Activated CD4-positive, alpha-beta memory T cell treated with anti-CD3 and anti-CD28 coated beads for 36 hours (primary cell): ENCODE results near the gene NPSR1. TPM values are rescaled to one million over a fixed set of nuclear protein-coding genes. Genes with fewer than 3 reads are reported as not detected.

Experiments used
- CTCF ChIA-PET: fragments of 350-600 bp; sonication (Branson Sonifier 250); formaldehyde crosslinking; loops from one replicate; lab custom pipeline; 2021; ENCODE audit warnings: antibody characterized with exemption, inconsistent platforms; lab: Charles Lee
- POLR2A ChIA-PET: fragments of 350-600 bp; sonication (Branson Sonifier 250); formaldehyde crosslinking; loops from one replicate; lab custom pipeline; 2021; ENCODE audit warnings: antibody characterized with exemption; lab: Charles Lee
- DNase-seq: peaks from one replicate; pipeline ENCODE4 v3.0.0-alpha.2; 2020
- H3K27ac Mint-ChIP-seq: one replicate; pipeline ENCODE4 v1.8.0; 2021; ENCODE audit warnings: mixed read lengths
- H3K27me3 Mint-ChIP-seq: one replicate; pipeline ENCODE4 v1.8.0; 2021; ENCODE audit warnings: mixed read lengths
- H3K36me3 Mint-ChIP-seq: one replicate; pipeline ENCODE4 v1.8.0; 2021; ENCODE audit warnings: mixed read lengths
- H3K4me1 Mint-ChIP-seq: one replicate; pipeline ENCODE4 v1.8.0; 2021; ENCODE audit warnings: low read depth, mixed read lengths
- H3K4me3 Mint-ChIP-seq: one replicate; pipeline ENCODE4 v1.8.0; 2021; ENCODE audit warnings: mild to moderate bottlenecking, mixed read lengths
- H3K9me3 Mint-ChIP-seq: one replicate; pipeline ENCODE4 v1.8.0; 2021; ENCODE audit warnings: mixed read lengths
- intact Hi-C: fragments of 100-400 bp; cut with micrococcal nuclease; formaldehyde crosslinking; loops from one replicate; pipeline ENCODE4 v1.15.1; 2023
- total RNA-seq, 2 experiments: library from RNA; stranded (reverse); gene quantifications; one replicate each; pipeline ENCODE4 v1.2.3, GENCODE V29; 2021

NPSR1 gene
- total RNA-seq, 2 experiments from 2014 or later = not detected

GRCh38 chr7:34825221-34825620 is 167.2 kb downstream of the NPSR1 start:
- Mint-ChIP-seq H3K4me1 (no peaks in the 10 kb centered on the region), H3K27me3 (no peaks in the 10 kb centered on the region), H3K27ac (no peak overlapping the region), H3K36me3 (no peaks in the 10 kb centered on the region), H3K4me3 (no peak overlapping the region), H3K9me3 (no peaks in the 10 kb centered on the region)
- ChIA-PET POLR2A (no interaction called here), CTCF (interaction anchor here (3.0 kb wide), 1 partner anchor 504 kb away, joined by 9 read pairs; no protein-coding TSS in a partner anchor)
- no peak for DNase-seq
- intact Hi-C loops = loop anchor here (2.0 kb wide), 1 partner anchor 104 kb away; no protein-coding TSS in a partner anchor

GRCh38 chr7:34830390-34830789 is 172.4 kb downstream of the NPSR1 start:
- ChIA-PET POLR2A (no interaction called here), CTCF (no interaction called here)
- no peak for DNase-seq
- H3K27me3 Mint-ChIP-seq = peaks cover 4% of the 10 kb centered on the region
- intact Hi-C loops = no loop called here
- H3K4me1 Mint-ChIP-seq = no peaks in the 10 kb centered on the region
- no peak overlapping the region for H3K27ac Mint-ChIP-seq
- H3K4me3 Mint-ChIP-seq = no peak overlapping the region
- no peaks in the 10 kb centered on the region for H3K9me3 Mint-ChIP-seq
- H3K36me3 Mint-ChIP-seq = no peaks in the 10 kb centered on the region

- Mint-ChIP-seq H3K27me3 (peaks cover 4% of the 10 kb centered on the region), H3K36me3 (no peaks in the 10 kb centered on the region), H3K27ac (no peak overlapping the region), H3K4me3 (no peak overlapping the region), H3K9me3 (no peaks in the 10 kb centered on the region), H3K4me1 (no peaks in the 10 kb centered on the region)
- CTCF ChIA-PET = no interaction called here
- DNase-seq = no peak
- POLR2A ChIA-PET = no interaction called here
- intact Hi-C loops = no loop called here
Observed at GRCh38 chr7:34831436-34831835, 173.4 kb downstream of the NPSR1 start.

- no peaks in the 10 kb centered on the region for H3K36me3 Mint-ChIP-seq
- intact Hi-C loops = no loop called here
- H3K4me1 Mint-ChIP-seq = no peaks in the 10 kb centered on the region
- no peak overlapping the region for H3K27ac Mint-ChIP-seq
- H3K27me3 Mint-ChIP-seq = peaks cover 4% of the 10 kb centered on the region
- no peaks in the 10 kb centered on the region for H3K9me3 Mint-ChIP-seq
- no peak for DNase-seq
- POLR2A ChIA-PET = no interaction called here
- no peak overlapping the region for H3K4me3 Mint-ChIP-seq
- CTCF ChIA-PET = no interaction called here
Observed at GRCh38 chr7:34832020-34832419, 174.0 kb downstream of the NPSR1 start.

- POLR2A ChIA-PET = no interaction called here
- Mint-ChIP-seq H3K27me3 (peaks cover 7% of the 10 kb centered on the region), H3K4me1 (peaks cover 2% of the 10 kb centered on the region), H3K4me3 (no peak overlapping the region), H3K27ac (no peak overlapping the region), H3K9me3 (no peaks in the 10 kb centered on the region), H3K36me3 (no peaks in the 10 kb centered on the region)
- CTCF ChIA-PET = interaction anchor here (1.3 kb wide), 1 partner anchor 12 kb away, joined by 4 read pairs; no protein-coding TSS in a partner anchor
- no peak for DNase-seq
- intact Hi-C loops = no loop called here
Observed at GRCh38 chr7:34835901-34836600, 178.0 kb downstream of the NPSR1 start.

GRCh38 chr7:34837316-34837715 is 179.3 kb downstream of the NPSR1 start:
- Mint-ChIP-seq H3K9me3 (no peaks in the 10 kb centered on the region), H3K4me3 (no peak overlapping the region), H3K36me3 (no peaks in the 10 kb centered on the region), H3K4me1 (peaks cover 2% of the 10 kb centered on the region), H3K27ac (no peak overlapping the region), H3K27me3 (peaks cover 7% of the 10 kb centered on the region)
- ChIA-PET CTCF (no interaction called here), POLR2A (no interaction called here)
- no peak for DNase-seq
- intact Hi-C loops = no loop called here

GRCh38 chr7:34837801-34838201 is 179.8 kb downstream of the NPSR1 start:
- peaks cover 2% of the 10 kb centered on the region for H3K4me1 Mint-ChIP-seq
- CTCF ChIA-PET = no interaction called here
- intact Hi-C loops = no loop called here
- no peak overlapping the region for H3K27ac Mint-ChIP-seq
- H3K27me3 Mint-ChIP-seq = peaks cover 7% of the 10 kb centered on the region
- H3K4me3 Mint-ChIP-seq = no peak overlapping the region
- no peak for DNase-seq
- no peaks in the 10 kb centered on the region for H3K36me3 Mint-ChIP-seq
- H3K9me3 Mint-ChIP-seq = peaks cover 1% of the 10 kb centered on the region
- POLR2A ChIA-PET = no interaction called here

- peaks cover 6% of the 10 kb centered on the region for H3K9me3 Mint-ChIP-seq
- no peak overlapping the region for H3K27ac Mint-ChIP-seq
- peaks cover 2% of the 10 kb centered on the region for H3K4me1 Mint-ChIP-seq
- H3K4me3 Mint-ChIP-seq = no peak overlapping the region
- ChIA-PET POLR2A (no interaction called here), CTCF (no interaction called here)
- no peak for DNase-seq
- peaks cover 7% of the 10 kb centered on the region for H3K27me3 Mint-ChIP-seq
- intact Hi-C loops = no loop called here
- H3K36me3 Mint-ChIP-seq = no peaks in the 10 kb centered on the region
Observed at GRCh38 chr7:34838329-34838728, 180.3 kb downstream of the NPSR1 start.

- ChIA-PET CTCF (no interaction called here), POLR2A (no interaction called here)
- DNase-seq = no peak
- peaks cover 2% of the 10 kb centered on the region for H3K4me1 Mint-ChIP-seq
- no peaks in the 10 kb centered on the region for H3K36me3 Mint-ChIP-seq
- intact Hi-C loops = no loop called here
- H3K27ac Mint-ChIP-seq = no peak overlapping the region
- H3K4me3 Mint-ChIP-seq = no peak overlapping the region
- peaks cover 9% of the 10 kb centered on the region for H3K27me3 Mint-ChIP-seq
- peaks cover 7% of the 10 kb centered on the region for H3K9me3 Mint-ChIP-seq
Observed at GRCh38 chr7:34839645-34840044, 181.6 kb downstream of the NPSR1 start.

GRCh38 chr7:34840176-34840785 is 182.3 kb downstream of the NPSR1 start:
- CTCF ChIA-PET = no interaction called here
- POLR2A ChIA-PET = no interaction called here
- intact Hi-C loops = no loop called here
- H3K27me3 Mint-ChIP-seq = peaks cover 6% of the 10 kb centered on the region
- DNase-seq = no peak
- peaks cover 2% of the 10 kb centered on the region for H3K4me1 Mint-ChIP-seq
- no peak overlapping the region for H3K27ac Mint-ChIP-seq
- H3K9me3 Mint-ChIP-seq = peaks cover 7% of the 10 kb centered on the region
- no peak overlapping the region for H3K4me3 Mint-ChIP-seq
- H3K36me3 Mint-ChIP-seq = no peaks in the 10 kb centered on the region

- ChIA-PET POLR2A (no interaction called here), CTCF (no interaction called here)
- Mint-ChIP-seq H3K9me3 (peaks cover 7% of the 10 kb centered on the region), H3K27ac (no peak overlapping the region), H3K36me3 (no peaks in the 10 kb centered on the region), H3K27me3 (peaks cover 6% of the 10 kb centered on the region), H3K4me1 (peaks cover 4% of the 10 kb centered on the region), H3K4me3 (no peak overlapping the region)
- DNase-seq = no peak
- intact Hi-C loops = no loop called here
Observed at GRCh38 chr7:34841326-34841725, 183.3 kb downstream of the NPSR1 start.

GRCh38 chr7:34842782-34843181 is 184.8 kb downstream of the NPSR1 start:
- no peak for DNase-seq
- no peaks in the 10 kb centered on the region for H3K36me3 Mint-ChIP-seq
- peaks cover 4% of the 10 kb centered on the region for H3K4me1 Mint-ChIP-seq
- ChIA-PET CTCF (no interaction called here), POLR2A (no interaction called here)
- H3K9me3 Mint-ChIP-seq = peaks cover 7% of the 10 kb centered on the region
- no peak overlapping the region for H3K4me3 Mint-ChIP-seq
- peaks cover 9% of the 10 kb centered on the region for H3K27me3 Mint-ChIP-seq
- intact Hi-C loops = no loop called here
- H3K27ac Mint-ChIP-seq = no peak overlapping the region

GRCh38 chr7:34844406-34844805 is 186.4 kb downstream of the NPSR1 start:
- Mint-ChIP-seq H3K9me3 (peaks cover 7% of the 10 kb centered on the region), H3K4me1 (peaks cover 2% of the 10 kb centered on the region), H3K27me3 (peaks cover 16% of the 10 kb centered on the region), H3K4me3 (no peak overlapping the region), H3K36me3 (no peaks in the 10 kb centered on the region), H3K27ac (no peak overlapping the region)
- intact Hi-C loops = no loop called here
- ChIA-PET POLR2A (no interaction called here), CTCF (no interaction called here)
- no peak for DNase-seq
